Gastroesophageal sphincter (tissue), 3 donors: ENCODE results near the gene RUNDC1.
A peak's percentile ranks its signal among the peaks of the same experiment; 100 is the strongest.

Experiments used
- POLR2A ChIP-seq, 2 donors: fragments of 450-650 bp; IDR thresholded peaks; one replicate each; pipeline ENCODE4 v1.6.1; 2017; ENCODE audit warnings: antibody characterized with exemption in 2 of 2, mild to moderate bottlenecking in 2 of 2, moderate library complexity in 1 of 2
- POLR2AphosphoS5 ChIP-seq: sonication (generic); formaldehyde crosslinking; IDR thresholded peaks from one replicate; pipeline ENCODE4 v1.6.1; 2017; ENCODE audit warnings: antibody characterized with exemption
- TF ChIP-seq, protein P1 (sequence below), 4 experiments: fragments of 200-600 bp in 2 of 4; fragments of 450-650 bp in 2 of 4; sonication (generic) in 1 of 4; IDR thresholded peaks; one replicate each; pipeline ENCODE4 v1.5.1; 2017 to 2019; ENCODE audit warnings: antibody characterized with exemption in 4 of 4, mild to moderate bottlenecking in 2 of 4, moderate library complexity in 2 of 4

DNA sequence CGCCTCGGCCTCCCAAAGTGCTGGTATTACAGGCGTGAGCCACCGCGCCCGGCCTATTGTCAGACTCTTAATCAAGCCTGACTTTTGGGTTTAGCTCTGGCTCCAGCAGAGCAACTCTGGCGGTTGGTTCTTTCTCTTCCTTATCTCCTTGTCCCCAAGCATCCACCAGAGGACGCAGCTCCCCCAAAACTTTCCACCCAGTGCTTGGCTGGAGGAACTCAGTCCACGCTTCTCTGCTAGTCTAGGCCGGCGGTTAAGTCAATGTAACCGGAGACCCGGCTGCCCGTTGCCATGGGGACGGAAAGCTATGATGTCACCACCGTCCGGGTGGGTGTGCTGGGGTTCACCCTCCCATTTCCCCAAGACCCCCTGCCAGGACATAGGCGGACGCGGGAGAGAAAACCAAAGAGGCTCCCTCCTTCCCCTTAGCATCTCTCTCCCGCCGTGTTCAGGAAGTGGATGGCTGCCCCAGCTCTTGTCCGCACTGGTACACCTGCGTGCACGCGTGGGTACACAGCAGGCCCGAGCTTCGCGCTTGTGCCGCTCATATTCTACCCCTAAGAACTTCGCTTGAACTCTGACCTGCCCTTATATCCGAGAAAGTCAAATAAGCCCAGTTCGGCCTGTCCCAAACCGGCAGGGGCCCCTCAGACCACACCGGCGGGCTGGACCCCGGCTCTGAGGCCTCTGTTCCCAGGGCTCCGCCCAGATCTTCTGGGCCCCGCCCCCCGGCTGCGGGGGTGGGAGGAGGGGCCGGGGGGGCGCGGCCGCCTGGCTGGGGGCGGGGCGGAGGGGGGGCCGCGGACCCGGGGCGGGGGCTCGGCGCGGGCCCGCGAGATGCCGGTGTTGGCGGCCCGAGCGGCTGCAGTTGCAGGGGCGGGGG, 44.3 kb downstream of the RUNDC1 start, which contains the start of gene RND2:
- TF ChIP-seq, protein P1, sequence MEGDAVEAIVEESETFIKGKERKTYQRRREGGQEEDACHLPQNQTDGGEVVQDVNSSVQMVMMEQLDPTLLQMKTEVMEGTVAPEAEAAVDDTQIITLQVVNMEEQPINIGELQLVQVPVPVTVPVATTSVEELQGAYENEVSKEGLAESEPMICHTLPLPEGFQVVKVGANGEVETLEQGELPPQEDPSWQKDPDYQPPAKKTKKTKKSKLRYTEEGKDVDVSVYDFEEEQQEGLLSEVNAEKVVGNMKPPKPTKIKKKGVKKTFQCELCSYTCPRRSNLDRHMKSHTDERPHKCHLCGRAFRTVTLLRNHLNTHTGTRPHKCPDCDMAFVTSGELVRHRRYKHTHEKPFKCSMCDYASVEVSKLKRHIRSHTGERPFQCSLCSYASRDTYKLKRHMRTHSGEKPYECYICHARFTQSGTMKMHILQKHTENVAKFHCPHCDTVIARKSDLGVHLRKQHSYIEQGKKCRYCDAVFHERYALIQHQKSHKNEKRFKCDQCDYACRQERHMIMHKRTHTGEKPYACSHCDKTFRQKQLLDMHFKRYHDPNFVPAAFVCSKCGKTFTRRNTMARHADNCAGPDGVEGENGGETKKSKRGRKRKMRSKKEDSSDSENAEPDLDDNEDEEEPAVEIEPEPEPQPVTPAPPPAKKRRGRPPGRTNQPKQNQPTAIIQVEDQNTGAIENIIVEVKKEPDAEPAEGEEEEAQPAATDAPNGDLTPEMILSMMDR (IDR thresholded peaks at IDR 0.05): peak in 3 of 4 experiments; percentile 83 to 88 (median 86)
- peak; percentile 39 for TF ChIP-seq POLR2AphosphoS5
- TF ChIP-seq POLR2A (IDR thresholded peaks at IDR 0.05): peak in 1 of 2 donors; percentile 34
